Esophagus squamous epithelium (tissue), 5 donors: Measurements from ENCODE around the gene PTCD3. TPM values are rescaled to one million over a fixed set of nuclear protein-coding genes. Genes with fewer than 3 reads are reported as not detected.

Experiments used
- DNase-seq: peaks from one replicate; lab custom pipeline; 2025; lab: John Stamatoyannopoulos, UW
- H3K27ac ChIP-seq, 4 donors: fragments of 200-600 bp; sonication (generic); one replicate each; pipeline ENCODE4 v1.5.1; 2016 to 2019; ENCODE audit warnings: mild to moderate bottlenecking in 1 of 4
- H3K27me3 ChIP-seq, 4 donors: fragments of 200-600 bp; sonication (generic); 1 replicate in 3 of 4; 2 replicates in 1 of 4; pipeline versions ENCODE4 v1.5.1 to v1.6.0; 2017 to 2021; ENCODE audit warnings: antibody characterized with exemption in 1 of 4
- H3K36me3 ChIP-seq, 3 donors: fragments of 200-600 bp; sonication (generic); one replicate each; pipeline ENCODE4 v1.5.1; 2016 to 2019
- H3K4me1 ChIP-seq, 3 donors: fragments of 200-600 bp; sonication (generic); one replicate each; pipeline ENCODE4 v1.5.1; 2017 to 2019
- H3K4me3 ChIP-seq, 4 donors: fragments of 200-600 bp; sonication (generic); 1 replicate in 3 of 4; 2 replicates in 1 of 4; pipeline ENCODE4 v1.5.1; 2016 to 2019; ENCODE audit warnings: mild to moderate bottlenecking in 2 of 4, moderate library complexity in 1 of 4
- H3K9me3 ChIP-seq, 3 donors: fragments of 200-600 bp; sonication (generic); one replicate each; pipeline ENCODE4 v1.5.1; 2016 to 2019
- POLR2A ChIP-seq, 4 donors: fragments of 450-650 bp; IDR thresholded peaks; one replicate each; pipeline ENCODE4 v1.6.1; 2017; ENCODE audit warnings: antibody characterized with exemption in 4 of 4, mild to moderate bottlenecking in 4 of 4, moderate library complexity in 3 of 4
- WGBS, 2 donors: methylation state at CpG; one replicate each; pipeline ENCODE4 v1.1.5; 2018; 5-methylcytosine and 5-hydroxymethylcytosine counted together
- intact Hi-C: fragments of 100-400 bp; cut with DNase I; formaldehyde crosslinking; loops from one replicate; pipeline ENCODE4 v1.15.0; 2022
- total RNA-seq, 4 donors: library from RNA; depleted of rRNA; stranded (reverse); fragments of >200 nt; gene quantifications; one replicate each; pipeline ENCODE4 v1.1.0, GENCODE V29; 2016
- TF ChIP-seq, protein P1 (sequence below), 6 experiments: fragments of 450-650 bp in 4 of 6; fragments of 200-600 bp in 2 of 6; sonication (generic) in 2 of 6; IDR thresholded peaks; one replicate each; pipeline ENCODE4 v1.5.1; 2016 to 2019; ENCODE audit warnings: antibody characterized with exemption in 6 of 6, mild to moderate bottlenecking in 4 of 6, moderate library complexity in 4 of 6
- donor health status: DM: yes; HTN: yes; CAD: no.

PTCD3 gene
- total RNA-seq, 4 donors from 2014 or later, result 16.7 to 63.9 (median 53.1) TPM

DNA sequence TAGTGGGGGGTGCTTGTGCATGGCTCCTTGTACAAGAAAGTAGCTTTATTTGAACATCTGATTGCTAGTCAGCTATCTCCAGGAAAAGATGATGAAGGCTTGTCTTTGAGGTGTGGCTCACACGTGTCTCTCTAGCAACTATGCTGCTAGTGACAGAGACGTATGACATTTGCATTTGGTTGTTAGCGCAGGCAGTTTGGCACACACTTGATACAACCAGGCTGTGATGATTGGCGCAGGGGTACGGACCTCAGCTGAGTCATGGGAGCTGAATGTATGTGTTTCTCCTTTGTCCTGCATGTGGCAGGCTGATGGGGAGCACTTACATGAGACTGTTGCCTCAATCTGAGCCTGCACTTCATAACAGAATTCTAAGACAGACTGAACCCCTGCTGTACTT, 29.6 kb downstream of the PTCD3 start:
- WGBS, 2 donors, result 80 to 85% methylated on average over 4 to 5 of the region's 5 CpGs
- H3K36me3 ChIP-seq, result peaks cover 19 to 100% (median 62%) of the 10 kb centered on the region in 3 donors
- intact Hi-C loops, result no loop called here

DNA sequence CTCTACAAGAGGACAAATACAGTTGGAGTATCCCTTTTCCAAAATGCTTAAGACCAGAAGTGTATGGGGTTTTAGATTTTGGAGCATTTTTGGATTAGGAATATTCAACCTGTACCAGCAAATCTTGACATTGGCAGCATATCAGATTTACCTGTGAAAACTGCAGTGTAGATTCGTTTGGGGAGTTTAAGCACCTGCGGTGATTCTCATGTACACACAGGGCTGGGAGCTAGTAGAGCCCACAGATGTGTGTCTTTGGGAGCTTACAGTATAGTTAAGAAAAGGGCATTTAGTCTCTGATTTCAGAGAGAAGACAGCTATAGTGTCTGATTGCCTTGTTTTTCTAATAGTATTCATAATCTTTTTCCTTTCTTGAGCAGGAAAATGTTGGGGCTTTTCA, 30.1 kb downstream of the PTCD3 start:
- Histone ChIP-seq H3K27me3 (no peaks in the 10 kb centered on the region), H3K9me3 (no peaks in the 10 kb centered on the region), H3K36me3 (peaks cover 19 to 100% (median 62%) of the 10 kb centered on the region in 3 donors), H3K27ac (no peak overlapping the region), H3K4me3 (no peak overlapping the region), H3K4me1 (no peaks in the 10 kb centered on the region)
- 82 to 86% methylated on average over 2 of the region's 2 CpGs for WGBS, 2 donors
- TF ChIP-seq, protein P1, sequence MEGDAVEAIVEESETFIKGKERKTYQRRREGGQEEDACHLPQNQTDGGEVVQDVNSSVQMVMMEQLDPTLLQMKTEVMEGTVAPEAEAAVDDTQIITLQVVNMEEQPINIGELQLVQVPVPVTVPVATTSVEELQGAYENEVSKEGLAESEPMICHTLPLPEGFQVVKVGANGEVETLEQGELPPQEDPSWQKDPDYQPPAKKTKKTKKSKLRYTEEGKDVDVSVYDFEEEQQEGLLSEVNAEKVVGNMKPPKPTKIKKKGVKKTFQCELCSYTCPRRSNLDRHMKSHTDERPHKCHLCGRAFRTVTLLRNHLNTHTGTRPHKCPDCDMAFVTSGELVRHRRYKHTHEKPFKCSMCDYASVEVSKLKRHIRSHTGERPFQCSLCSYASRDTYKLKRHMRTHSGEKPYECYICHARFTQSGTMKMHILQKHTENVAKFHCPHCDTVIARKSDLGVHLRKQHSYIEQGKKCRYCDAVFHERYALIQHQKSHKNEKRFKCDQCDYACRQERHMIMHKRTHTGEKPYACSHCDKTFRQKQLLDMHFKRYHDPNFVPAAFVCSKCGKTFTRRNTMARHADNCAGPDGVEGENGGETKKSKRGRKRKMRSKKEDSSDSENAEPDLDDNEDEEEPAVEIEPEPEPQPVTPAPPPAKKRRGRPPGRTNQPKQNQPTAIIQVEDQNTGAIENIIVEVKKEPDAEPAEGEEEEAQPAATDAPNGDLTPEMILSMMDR (IDR thresholded peaks at IDR 0.05), result no peak
- no peak for TF ChIP-seq POLR2A (IDR thresholded peaks at IDR 0.05)
- intact Hi-C loops, result no loop called here
- DNase-seq, result no peak

More for the DNA sequence above, 29.6 kb downstream of the PTCD3 start:
- Histone ChIP-seq H3K4me3 (no peak overlapping the region), H3K27me3 (no peaks in the 10 kb centered on the region), H3K4me1 (no peaks in the 10 kb centered on the region), H3K27ac (no peak overlapping the region), H3K9me3 (no peaks in the 10 kb centered on the region)
- DNase-seq, result no peak
- TF ChIP-seq, protein P1 (IDR thresholded peaks at IDR 0.05), result no peak
- no peak for TF ChIP-seq POLR2A (IDR thresholded peaks at IDR 0.05)

DNA sequence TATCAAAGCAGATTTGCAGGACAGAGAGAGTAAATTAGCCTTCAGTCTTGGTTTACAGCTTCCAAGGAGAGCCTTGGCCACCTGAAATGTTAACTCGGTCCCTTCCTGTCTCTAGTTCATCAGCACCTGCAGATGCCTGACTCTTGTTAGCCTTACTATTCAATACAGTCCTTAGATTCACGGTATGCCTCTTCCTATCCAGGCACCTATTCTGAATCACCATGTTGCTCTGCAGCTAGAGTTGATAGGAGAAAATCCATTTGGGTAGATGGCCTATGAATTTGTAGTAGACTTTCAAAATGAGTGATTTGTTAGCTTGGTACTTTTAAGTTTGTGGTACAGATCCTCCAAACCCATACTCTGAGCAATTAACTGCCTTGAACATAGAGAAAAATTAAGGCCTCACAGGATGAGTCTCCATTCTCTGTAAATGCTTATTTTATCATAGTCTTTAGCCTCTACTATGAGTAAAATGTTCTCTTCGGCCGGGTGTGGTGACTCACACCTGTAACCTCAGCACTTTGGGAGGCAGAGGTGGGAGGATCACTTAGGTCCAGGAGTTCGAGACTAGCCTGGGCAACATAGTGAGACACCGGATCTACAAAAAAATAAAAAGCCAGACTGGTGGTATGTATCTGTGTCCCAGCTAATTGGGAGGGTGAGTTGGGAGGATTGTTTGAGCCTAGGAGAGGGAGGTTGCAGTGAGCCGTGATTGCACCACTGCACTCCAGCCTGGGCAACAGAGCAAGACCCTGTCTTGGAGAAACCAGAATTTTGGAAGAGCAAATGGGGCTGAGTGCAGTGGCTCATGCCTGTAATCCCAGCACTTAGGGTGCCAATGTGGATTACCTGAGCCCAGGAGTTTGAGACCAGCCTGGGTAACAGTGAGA, 32.9 kb downstream of the PTCD3 start:
- H3K36me3 ChIP-seq, result peaks cover 22 to 100% (median 48%) of the 10 kb centered on the region in 3 donors
- H3K27me3 ChIP-seq, result no peaks in the 10 kb centered on the region
- intact Hi-C loops, result no loop called here
- no peak for DNase-seq
- no peaks in the 10 kb centered on the region for H3K4me1 ChIP-seq
- H3K4me3 ChIP-seq, result no peak overlapping the region
- H3K9me3 ChIP-seq, result no peaks in the 10 kb centered on the region
- WGBS, 2 donors, result 92 to 93% methylated on average over 7 of the region's 7 CpGs
- no peak overlapping the region for H3K27ac ChIP-seq
- TF ChIP-seq POLR2A (IDR thresholded peaks at IDR 0.05), result no peak
- TF ChIP-seq, protein P1 (IDR thresholded peaks at IDR 0.05), result no peak

DNA sequence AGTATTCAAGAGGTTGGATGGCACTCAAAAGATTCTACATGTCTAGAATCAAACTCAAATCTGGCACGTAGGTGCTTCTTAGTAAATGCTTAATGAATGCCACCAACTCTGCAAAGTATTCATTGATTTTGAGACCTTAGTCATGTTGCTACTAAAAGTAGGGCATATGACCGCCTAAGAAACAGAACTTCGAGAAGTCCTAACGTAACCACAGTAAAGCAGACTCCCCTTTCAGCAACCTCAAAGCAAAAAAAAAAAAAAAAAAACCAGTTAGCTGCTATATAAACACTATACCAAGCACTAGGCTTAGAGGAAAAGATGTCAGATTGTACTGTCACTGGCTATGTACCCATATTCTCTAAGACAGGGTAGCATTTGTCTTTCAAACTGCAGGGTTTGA, 33.9 kb downstream of the PTCD3 start:
- no peak overlapping the region for H3K27ac ChIP-seq
- H3K27me3 ChIP-seq, result no peaks in the 10 kb centered on the region
- H3K9me3 ChIP-seq, result no peaks in the 10 kb centered on the region
- peaks cover 18 to 100% (median 45%) of the 10 kb centered on the region in 3 donors for H3K36me3 ChIP-seq
- no peak overlapping the region for H3K4me3 ChIP-seq
- H3K4me1 ChIP-seq, result no peaks in the 10 kb centered on the region
- DNase-seq, result no peak
- WGBS, 2 donors, result 76 to 86% methylated on average over 4 of the region's 4 CpGs
- intact Hi-C loops, result no loop called here
- no peak for TF ChIP-seq POLR2A (IDR thresholded peaks at IDR 0.05)
- TF ChIP-seq, protein P1 (IDR thresholded peaks at IDR 0.05), result no peak

DNA sequence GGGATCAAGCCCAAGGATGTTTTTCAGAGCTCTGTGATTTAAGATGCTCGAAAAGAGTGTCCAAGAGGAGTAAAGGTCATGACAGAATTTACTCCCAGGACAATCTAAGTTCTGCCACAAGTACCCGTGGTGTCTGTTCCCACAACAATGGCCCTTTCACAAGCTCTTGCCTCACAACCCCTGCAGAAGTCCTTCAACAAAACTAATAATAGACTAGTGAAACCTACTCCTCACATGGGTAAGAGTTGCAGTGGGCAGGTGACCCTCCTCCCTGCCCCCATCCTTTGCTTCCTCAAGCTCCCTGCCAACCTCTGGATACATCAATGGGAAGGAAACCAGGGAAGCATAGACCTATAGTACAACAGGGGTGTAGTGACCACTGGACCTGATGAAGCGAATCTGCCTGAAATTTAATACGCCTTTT, 34.9 kb downstream of the PTCD3 start:
- H3K9me3 ChIP-seq, result no peaks in the 10 kb centered on the region
- intact Hi-C loops, result no loop called here
- no peak for DNase-seq

More for the DNA sequence above, 34.9 kb downstream of the PTCD3 start:
- Histone ChIP-seq H3K27ac (no peak overlapping the region), H3K36me3 (peaks cover 18 to 100% (median 35%) of the 10 kb centered on the region in 3 donors), H3K4me3 (no peak overlapping the region), H3K4me1 (no peaks in the 10 kb centered on the region), H3K27me3 (no peaks in the 10 kb centered on the region)
- TF ChIP-seq POLR2A (IDR thresholded peaks at IDR 0.05), result no peak
- TF ChIP-seq, protein P1 (IDR thresholded peaks at IDR 0.05), result no peak
- 77 to 81% methylated on average over 4 of the region's 4 CpGs for WGBS, 2 donors
